MM.1S (cell line): ENCODE data around the gene KCNK13.

ENCODE experiments used
- DNase-seq: peaks from one replicate; pipeline ENCODE4 v3.0.0-alpha.2; 2015
- H2AFZ ChIP-seq: fragments of 300-600 bp; sonication (generic); 2 replicates; pipeline ENCODE4 v1.6.0; 2016; ENCODE audit warnings: antibody characterized with exemption, low read length
- H3F3A ChIP-seq: fragments of 300-600 bp; sonication (generic); 2 replicates; pipeline ENCODE4 v1.6.1; 2016; ENCODE audit warnings: mild to moderate bottlenecking, antibody characterized with exemption, low read length, moderate library complexity, mixed read lengths; ENCODE audit not compliant: insufficient read depth
- H3K27ac ChIP-seq: fragments of 300-600 bp; sonication (generic); 2 replicates; pipeline ENCODE4 v1.5.1; 2016; ENCODE audit warnings: mild to moderate bottlenecking, low read length
- H3K27me3 ChIP-seq: fragments of 300-600 bp; sonication (generic); replicated peaks from 2 replicates; pipeline ENCODE4 v1.6.0; 2016; ENCODE audit warnings: low read length; ENCODE audit not compliant: insufficient read depth
- H3K36me3 ChIP-seq: fragments of 300-600 bp; sonication (generic); replicated peaks from 2 replicates; pipeline ENCODE4 v1.6.1; 2016; ENCODE audit warnings: mild to moderate bottlenecking, low read length, mixed read lengths; ENCODE audit not compliant: insufficient read depth
- H3K4me1 ChIP-seq: fragments of 300-600 bp; sonication (generic); 2 replicates; pipeline ENCODE4 v1.6.1; 2016; ENCODE audit warnings: low read length, mixed read lengths
- H3K4me2 ChIP-seq: fragments of 300-600 bp; sonication (generic); 2 replicates; pipeline ENCODE4 v1.6.0; 2016; ENCODE audit warnings: low read depth, low read length
- H3K4me3 ChIP-seq: fragments of 300-600 bp; sonication (generic); 2 replicates; pipeline ENCODE4 v1.5.1; 2016; ENCODE audit warnings: low read length, mixed read lengths
- H3K79me2 ChIP-seq: fragments of 300-600 bp; sonication (generic); 2 replicates; pipeline ENCODE4 v1.6.1; 2016; ENCODE audit warnings: mixed run types, low read length, mixed read lengths
- H3K9ac ChIP-seq: fragments of 300-600 bp; sonication (generic); 2 replicates; pipeline ENCODE4 v1.6.1; 2016; ENCODE audit warnings: low read length, mixed read lengths
- H3K9me2 ChIP-seq: fragments of 300-600 bp; sonication (generic); replicated peaks from 2 replicates; pipeline ENCODE4 v1.6.1; 2016; ENCODE audit warnings: mild to moderate bottlenecking, low read length, mixed read lengths; ENCODE audit not compliant: insufficient read depth
- H3K9me3 ChIP-seq: fragments of 300-600 bp; sonication (generic); replicated peaks from 2 replicates; pipeline ENCODE4 v1.6.1; 2016; ENCODE audit warnings: mild to moderate bottlenecking, low read length, mixed read lengths; ENCODE audit not compliant: insufficient read depth
- H4K20me1 ChIP-seq: fragments of 300-600 bp; sonication (generic); 2 replicates; pipeline ENCODE4 v1.6.1; 2016; ENCODE audit warnings: mild to moderate bottlenecking, low read length, moderate library complexity, mixed read lengths; ENCODE audit not compliant: insufficient read depth
- CTCF ChIP-seq: fragments of 300-600 bp; sonication (generic); IDR thresholded peaks from 2 replicates; pipeline ENCODE4 v1.5.1; 2016; ENCODE audit warnings: antibody characterized with exemption, low read length, mixed read lengths
- EZH2 ChIP-seq: fragments of 300-600 bp; sonication (generic); optimal IDR thresholded peaks from 2 replicates; pipeline ENCODE3; 2017; ENCODE audit warnings: low read depth, mild to moderate bottlenecking, antibody characterized with exemption, low read length, mixed read lengths
- EZH2phosphoT487 ChIP-seq: fragments of 300-600 bp; sonication (generic); IDR thresholded peaks from 2 replicates; pipeline ENCODE4 v1.6.1; 2018; ENCODE audit warnings: antibody characterized with exemption, low read length

The KCNK13 gene

GRCh38 chr14:90054803-90055202, 7.0 kb upstream of the KCNK13 start:
- Histone ChIP-seq H3K4me1 (no peaks in the 10 kb centered on the region), H3F3A (no peaks in the 10 kb centered on the region), H3K9me2 (no peaks in the 10 kb centered on the region), H3K79me2 (no peaks in the 10 kb centered on the region), H3K4me3 (no peak overlapping the region), H3K36me3 (no peaks in the 10 kb centered on the region), H3K4me2 (no peak overlapping the region), H3K9ac (no peak overlapping the region), H2AFZ (no peak overlapping the region), H4K20me1 (no peaks in the 10 kb centered on the region), H3K27ac (no peak overlapping the region), H3K27me3 (no peaks in the 10 kb centered on the region), H3K9me3 (no peaks in the 10 kb centered on the region)
- DNase-seq: no peak
- TF ChIP-seq EZH2 (no peak), EZH2phosphoT487 (no peak), CTCF (no peak)

DNA sequence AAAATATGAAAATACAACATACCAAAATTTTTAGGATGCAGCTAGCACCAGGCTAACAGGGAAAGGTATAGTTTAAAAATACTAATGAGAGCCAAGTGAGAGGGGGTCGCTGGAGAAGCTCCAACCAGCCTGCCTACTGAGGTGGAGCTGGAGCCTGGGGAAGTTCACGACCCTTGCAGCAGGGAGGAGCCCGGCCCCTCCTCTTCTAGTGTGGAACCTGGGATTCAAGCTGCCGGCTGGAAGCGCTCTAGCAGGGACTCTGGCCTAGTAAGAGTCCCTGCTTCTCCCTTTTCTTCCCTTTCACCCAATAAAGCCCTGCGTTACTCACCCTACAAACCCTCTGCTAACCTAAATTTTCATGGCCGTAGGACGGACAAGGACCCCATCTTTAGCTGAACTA, 5.0 kb upstream of the KCNK13 start:
- H3K36me3 ChIP-seq: no peaks in the 10 kb centered on the region
- no peaks in the 10 kb centered on the region for H3K79me2 ChIP-seq
- no peak overlapping the region for H3K9ac ChIP-seq
- no peak overlapping the region for H2AFZ ChIP-seq
- H3K4me2 ChIP-seq: no peak overlapping the region
- no peak overlapping the region for H3K27ac ChIP-seq
- H3K4me1 ChIP-seq: no peaks in the 10 kb centered on the region
- H3K9me3 ChIP-seq: no peaks in the 10 kb centered on the region
- TF ChIP-seq EZH2 (no peak), EZH2phosphoT487 (no peak), CTCF (no peak)
- no peak overlapping the region for H3K4me3 ChIP-seq
- H3K27me3 ChIP-seq: no peaks in the 10 kb centered on the region
- H3F3A ChIP-seq: no peaks in the 10 kb centered on the region
- H3K9me2 ChIP-seq: no peaks in the 10 kb centered on the region
- no peak for DNase-seq
- H4K20me1 ChIP-seq: no peaks in the 10 kb centered on the region

DNA sequence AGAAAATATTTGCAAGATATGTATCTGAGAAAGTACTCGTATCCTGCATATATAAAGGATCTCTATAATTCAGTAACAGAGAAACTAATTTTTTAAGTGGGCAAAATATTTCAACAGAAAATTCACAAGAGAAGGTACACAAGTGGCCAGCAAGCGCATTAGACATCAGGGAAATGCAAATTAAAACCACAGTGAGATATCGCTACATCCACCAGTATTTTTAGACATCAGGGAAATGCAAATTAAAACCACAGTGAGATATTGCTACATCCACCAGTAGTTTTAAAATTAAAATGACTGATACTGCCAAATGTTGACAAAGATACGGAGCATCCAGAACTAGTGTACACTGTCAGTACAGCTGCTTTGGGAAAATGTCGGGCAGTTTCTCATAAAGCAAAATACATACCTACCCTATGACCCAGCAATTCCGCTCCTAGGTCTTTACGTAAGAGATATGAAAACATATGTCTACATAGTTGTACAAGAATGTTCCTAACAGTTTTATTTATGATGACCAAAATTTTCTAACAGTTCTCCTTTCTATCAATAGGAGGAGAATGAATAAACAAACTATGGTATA, 2.8 kb upstream of the KCNK13 start:
- Histone ChIP-seq H3K9me2 (no peaks in the 10 kb centered on the region), H3K4me1 (no peaks in the 10 kb centered on the region), H3K27ac (no peak overlapping the region), H3K4me3 (no peak overlapping the region), H2AFZ (no peak overlapping the region), H3K9me3 (no peaks in the 10 kb centered on the region), H3K27me3 (no peaks in the 10 kb centered on the region), H4K20me1 (no peaks in the 10 kb centered on the region), H3K4me2 (no peak overlapping the region), H3K36me3 (no peaks in the 10 kb centered on the region), H3K9ac (no peak overlapping the region), H3K79me2 (no peaks in the 10 kb centered on the region), H3F3A (no peaks in the 10 kb centered on the region)
- no peak for TF ChIP-seq EZH2phosphoT487
- TF ChIP-seq EZH2: no peak
- no peak for TF ChIP-seq CTCF
- DNase-seq: no peak
